H1 (cell line): ENCODE data around the gene TUBA4B. TPM values are rescaled to one million over a fixed set of nuclear protein-coding genes. Genes with fewer than 3 reads are reported as not detected.

Source experiments
- BACH1 ChIP-seq: IDR thresholded peaks from 2 replicates; pipeline ENCODE4 v1.6.1; 2012; ENCODE audit warnings: low read length, improper control_type of control experiment
- EGR1 ChIP-seq: IDR thresholded peaks from 2 replicates; pipeline ENCODE4 v1.6.1; 2011; ENCODE audit warnings: low read depth, low read length, borderline replicate concordance
- KDM4A ChIP-seq: IDR thresholded peaks from one replicate; pipeline ENCODE4 v1.7.1; 2012; ENCODE audit warnings: low read depth, mild to moderate bottlenecking, moderate library complexity, low read length, inconsistent platforms; ENCODE audit not compliant: severe bottlenecking
- POLR2A ChIP-seq, 2 experiments: IDR thresholded peaks; 1 replicate in 1 of 2; 2 replicates in 1 of 2; pipeline ENCODE4 v1.6.1; 2011; ENCODE audit warnings: low read depth in 2 of 2, low read length in 2 of 2, mild to moderate bottlenecking in 2 of 2; ENCODE audit errors: control extremely low read depth in 1 of 2
- SRF ChIP-seq: IDR thresholded peaks from 2 replicates; pipeline ENCODE4 v1.6.1; 2011; ENCODE audit warnings: mild to moderate bottlenecking, low read depth, low read length, moderate library complexity
- TAF1 ChIP-seq: IDR thresholded peaks from 2 replicates; pipeline ENCODE4 v1.6.1; 2011; ENCODE audit warnings: mild to moderate bottlenecking, low read depth, low read length
- ZNF274 ChIP-seq: IDR thresholded peaks from 2 replicates; pipeline ENCODE4 v1.7.0; 2012; ENCODE audit warnings: low read length, borderline replicate concordance; ENCODE audit errors: extremely low read depth
- polyA plus RNA-seq, 7 experiments: library from polyadenylated mRNA; depleted of rRNA in 3 of 7; stranded (reverse) in 5 of 7; unstranded in 2 of 7; fragments of >200 nt in 5 of 7; fragments of 200-250 nt in 2 of 7; gene quantifications; 1 replicate in 5 of 7; 2 replicates in 1 of 7; 4 replicates in 1 of 7; pipeline versions ENCODE4 v1.2.1 to v1.2.3, GENCODE V29; 2011 to 2013; ENCODE audit warnings: missing spikeins in 2 of 7, mixed read lengths in 2 of 7
- total RNA-seq: library from RNA; stranded (reverse); fragmentation: NEBNext Ultra II Directional; extraction: Animal tissue kit (Norgen Biotek cat#: 25700); gene quantifications from 2 replicates; pipeline ENCODE4 v1.2.1, GENCODE V29; 2021
- TF ChIP-seq, protein P1 (sequence below): IDR thresholded peaks from 2 replicates; pipeline ENCODE4 v1.6.1; 2012; ENCODE audit warnings: inconsistent platforms
- TF ChIP-seq, protein P2 (sequence below): IDR thresholded peaks from 2 replicates; pipeline ENCODE4 v1.6.1; 2011; ENCODE audit warnings: low read length, improper control_type of control experiment

Gene TUBA4B
- total and polyA plus RNA-seq, 2 of the 8 experiments (the other 6 are each of a cell fraction or from before 2014, with no cell fraction given): 0.08 to 0.24 TPM

DNA sequence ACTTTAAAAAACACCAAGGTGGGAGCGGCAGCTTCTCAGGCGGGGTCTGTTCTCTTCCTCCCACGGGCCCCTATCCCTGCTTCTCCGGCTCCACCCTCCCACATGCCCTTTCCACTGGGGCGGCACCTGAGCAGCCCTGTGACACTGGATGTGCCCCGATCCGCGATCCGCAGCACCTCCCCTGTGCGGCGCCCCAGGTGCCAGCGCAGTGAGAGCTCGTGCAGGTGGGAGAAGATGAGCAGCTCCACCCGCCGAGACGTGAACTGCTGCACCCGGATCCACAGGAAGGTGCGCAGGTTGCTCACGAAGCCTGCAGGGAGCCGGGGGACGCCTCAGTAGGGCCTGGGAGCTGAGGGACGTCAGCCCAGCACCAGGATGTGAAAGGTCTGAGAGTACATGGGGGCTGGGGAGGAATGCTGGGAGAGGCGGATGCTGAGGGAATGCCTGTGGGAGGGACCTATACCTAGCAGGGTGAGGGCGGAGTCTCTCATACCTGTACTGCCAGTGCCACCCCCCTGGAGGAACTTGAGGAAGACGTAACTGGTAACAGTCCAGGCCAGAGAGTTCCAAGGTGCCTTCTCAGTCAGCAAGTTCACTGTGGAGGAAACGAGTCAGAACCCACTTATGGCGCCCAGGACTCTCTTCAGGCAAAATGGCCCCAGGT is 37.0 kb upstream of the TUBA4B start (continued):
- TF ChIP-seq ZNF274: no peak
- TF ChIP-seq BACH1: no peak
- TF ChIP-seq, protein P1, sequence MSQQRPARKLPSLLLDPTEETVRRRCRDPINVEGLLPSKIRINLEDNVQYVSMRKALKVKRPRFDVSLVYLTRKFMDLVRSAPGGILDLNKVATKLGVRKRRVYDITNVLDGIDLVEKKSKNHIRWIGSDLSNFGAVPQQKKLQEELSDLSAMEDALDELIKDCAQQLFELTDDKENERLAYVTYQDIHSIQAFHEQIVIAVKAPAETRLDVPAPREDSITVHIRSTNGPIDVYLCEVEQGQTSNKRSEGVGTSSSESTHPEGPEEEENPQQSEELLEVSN: no peak
- TF ChIP-seq EGR1: no peak
- TF ChIP-seq POLR2A (IDR thresholded peaks at IDR 0.05; ENCODE audit: control extremely low read depth in 1 of 2, low read depth in 2 of 2, low read length in 2 of 2): no peak
- TF ChIP-seq, protein P2, sequence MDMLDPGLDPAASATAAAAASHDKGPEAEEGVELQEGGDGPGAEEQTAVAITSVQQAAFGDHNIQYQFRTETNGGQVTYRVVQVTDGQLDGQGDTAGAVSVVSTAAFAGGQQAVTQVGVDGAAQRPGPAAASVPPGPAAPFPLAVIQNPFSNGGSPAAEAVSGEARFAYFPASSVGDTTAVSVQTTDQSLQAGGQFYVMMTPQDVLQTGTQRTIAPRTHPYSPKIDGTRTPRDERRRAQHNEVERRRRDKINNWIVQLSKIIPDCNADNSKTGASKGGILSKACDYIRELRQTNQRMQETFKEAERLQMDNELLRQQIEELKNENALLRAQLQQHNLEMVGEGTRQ: no peak
- TF ChIP-seq KDM4A: no peak
- TF ChIP-seq TAF1: no peak
- no peak for TF ChIP-seq SRF
